HEK293T (cell line): ENCODE measurements around the gene NRG2.

Source experiments
- CTBP1 ChIP-seq: fragments of 450-650 bp; IDR thresholded peaks from 2 replicates; pipeline ENCODE4 v1.6.1; 2016; ENCODE audit warnings: borderline replicate concordance
- ELF4 ChIP-seq: fragments of 450-650 bp; IDR thresholded peaks from 2 replicates; pipeline ENCODE4 v1.6.1; 2017; ENCODE audit warnings: antibody characterized with exemption
- FOXA1 ChIP-seq: fragments of 450-650 bp; IDR thresholded peaks from 2 replicates; pipeline ENCODE4 v1.6.1; 2016; ENCODE audit warnings: mild to moderate bottlenecking
- FOXK2 ChIP-seq: fragments of 450-650 bp; IDR thresholded peaks from 2 replicates; pipeline ENCODE4 v1.6.1; 2016; ENCODE audit warnings: mild to moderate bottlenecking
- FOXM1 ChIP-seq: fragments of 450-650 bp; IDR thresholded peaks from 2 replicates; pipeline ENCODE4 v1.6.1; 2017; ENCODE audit warnings: mild to moderate bottlenecking, borderline replicate concordance
- HDGF ChIP-seq: fragments of 450-650 bp; IDR thresholded peaks from 2 replicates; pipeline ENCODE4 v1.6.1; 2017; ENCODE audit warnings: antibody characterized with exemption, borderline replicate concordance
- L3MBTL2 ChIP-seq: fragments of 450-650 bp; conservative IDR thresholded peaks from 2 replicates; pipeline ENCODE4 v1.6.1; 2016; ENCODE audit warnings: mild to moderate bottlenecking
- NFRKB ChIP-seq: fragments of 450-650 bp; IDR thresholded peaks from 2 replicates; pipeline ENCODE4 v1.6.1; 2016; ENCODE audit warnings: mild to moderate bottlenecking, moderate library complexity
- SP1 ChIP-seq: fragments of 450-650 bp; IDR thresholded peaks from 2 replicates; pipeline ENCODE4 v1.6.1; 2017
- TARDBP ChIP-seq: fragments of 450-650 bp; IDR thresholded peaks from 2 replicates; pipeline ENCODE4 v1.6.1; 2016
- ZNF384 ChIP-seq: fragments of 450-650 bp; IDR thresholded peaks from 2 replicates; pipeline ENCODE4 v1.6.1; 2016
- TF ChIP-seq, protein P1 (sequence below): fragments of 450-650 bp; IDR thresholded peaks from 2 replicates; pipeline ENCODE4 v1.6.1; 2016

DNA sequence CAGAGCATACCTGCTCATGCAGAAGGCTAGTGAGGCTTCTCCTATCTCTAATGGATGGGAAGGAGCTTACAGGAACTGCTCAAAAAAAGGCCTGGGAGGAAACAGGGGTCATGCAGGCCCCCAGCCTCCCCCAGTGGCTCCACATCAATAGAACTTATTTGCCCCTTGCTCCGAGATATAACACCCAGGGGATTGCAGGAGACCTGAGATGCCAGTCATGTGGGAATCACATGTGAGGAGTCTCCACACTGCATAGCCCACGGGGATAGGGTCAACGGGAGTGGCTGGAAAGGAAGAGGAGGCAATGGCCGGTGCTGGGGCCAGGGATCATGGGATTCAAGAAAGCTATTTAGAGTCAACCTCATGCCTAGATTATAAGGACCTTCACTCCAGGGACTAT, 76.2 kb downstream of the NRG2 start:
- no peak for TF ChIP-seq ZNF384
- no peak for TF ChIP-seq L3MBTL2
- no peak for TF ChIP-seq NFRKB
- TF ChIP-seq, protein P1, sequence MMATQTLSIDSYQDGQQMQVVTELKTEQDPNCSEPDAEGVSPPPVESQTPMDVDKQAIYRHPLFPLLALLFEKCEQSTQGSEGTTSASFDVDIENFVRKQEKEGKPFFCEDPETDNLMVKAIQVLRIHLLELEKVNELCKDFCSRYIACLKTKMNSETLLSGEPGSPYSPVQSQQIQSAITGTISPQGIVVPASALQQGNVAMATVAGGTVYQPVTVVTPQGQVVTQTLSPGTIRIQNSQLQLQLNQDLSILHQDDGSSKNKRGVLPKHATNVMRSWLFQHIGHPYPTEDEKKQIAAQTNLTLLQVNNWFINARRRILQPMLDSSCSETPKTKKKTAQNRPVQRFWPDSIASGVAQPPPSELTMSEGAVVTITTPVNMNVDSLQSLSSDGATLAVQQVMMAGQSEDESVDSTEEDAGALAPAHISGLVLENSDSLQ, result no peak
- TF ChIP-seq SP1, result no peak
- TF ChIP-seq CTBP1, result no peak
- TF ChIP-seq FOXK2, result no peak
- TF ChIP-seq FOXM1, result no peak
- no peak for TF ChIP-seq HDGF
- TF ChIP-seq FOXA1, result no peak
- TF ChIP-seq TARDBP, result no peak
- no peak for TF ChIP-seq ELF4
